GM10266 (cell line): ENCODE measurements around the gene ARID1B.

Experiments used
- DNase-seq: peaks from one replicate; pipeline ENCODE4 v3.0.0; 2012; ENCODE audit errors: extremely low spot score
- CTCF ChIP-seq: IDR thresholded peaks from 2 replicates; pipeline ENCODE4 v1.5.1; 2012; ENCODE audit warnings: mild to moderate bottlenecking, low read depth; ENCODE audit not compliant: control insufficient read depth, insufficient read depth; ENCODE audit errors: missing control alignments

Gene ARID1B

GRCh38 chr6:156852858-156853216, 75.7 kb downstream of the ARID1B start:
- no peak for TF ChIP-seq CTCF
- DNase-seq: no peak

- DNase-seq: no peak
- TF ChIP-seq CTCF: no peak
These were observed 76.6 kb downstream of the ARID1B start for GRCh38 chr6:156853733-156854132.

GRCh38 chr6:156854466-156855161, 77.4 kb downstream of the ARID1B start:
- TF ChIP-seq CTCF: no peak
- no peak for DNase-seq

- DNase-seq: no peak
- no peak for TF ChIP-seq CTCF
These were observed 80.4 kb downstream of the ARID1B start for GRCh38 chr6:156857573-156857972.

- no peak for TF ChIP-seq CTCF
These were observed 82.5 kb downstream of the ARID1B start for GRCh38 chr6:156859686-156860085.

GRCh38 chr6:156862711-156863110, 85.5 kb downstream of the ARID1B start:
- no peak for DNase-seq
- no peak for TF ChIP-seq CTCF

More at GRCh38 chr6:156859686-156860085, 82.5 kb downstream of the ARID1B start:
- DNase-seq: no peak

GRCh38 chr6:156863504-156863903, 86.3 kb downstream of the ARID1B start:
- TF ChIP-seq CTCF: no peak
- no peak for DNase-seq
